Panc1 (cell line): ENCODE measurements around the gene ABCC3. TPM values are rescaled to one million over a fixed set of nuclear protein-coding genes. Genes with fewer than 3 reads are reported as not detected.
A peak's percentile ranks its signal among the peaks of the same experiment; 100 is the strongest.

Source experiments
- ATAC-seq: fragments of 200-7000 bp; cut with Tn5 transposase; 2 replicates; pipeline ENCODE4 v1.9.1; 2020; ENCODE audit warnings: mild to moderate bottlenecking, moderate library complexity
- BruUV-seq: library from RNA; stranded (reverse); fragments of 400-500 nt; replicated peaks from 2 replicates; lab custom pipeline; 2021; lab: Mats Ljungman, UMichigan
- CTCF ChIA-PET: fragments of 300-600 bp; sonication (Branson Sonifier 250); formaldehyde crosslinking; loops from one replicate; lab custom pipeline; 2022; ENCODE audit warnings: antibody characterized with exemption; lab: Charles Lee
- POLR2A ChIA-PET: fragments of 300-600 bp; sonication (Branson Sonifier 250); formaldehyde crosslinking; loops from one replicate; lab custom pipeline; 2022; ENCODE audit warnings: antibody characterized with exemption; lab: Charles Lee
- DNase-seq: peaks from one replicate; pipeline ENCODE4 v3.0.0-alpha.2; 2010; ENCODE audit warnings: low read depth, low spot score
- H3K27ac ChIP-seq: 2 replicates; pipeline ENCODE4 v1.5.1; 2011; ENCODE audit warnings: mild to moderate bottlenecking, low read length, inconsistent platforms
- H3K27me3 ChIP-seq: fragments of 200-500 bp; sonication (Bioruptor generic); 2 replicates; pipeline ENCODE4 v1.6.0; 2014; ENCODE audit warnings: low read length, inconsistent platforms; ENCODE audit not compliant: control insufficient read depth, insufficient read depth
- H3K36me3 ChIP-seq: fragments of 200-500 bp; sonication (Bioruptor generic); 2 replicates; pipeline ENCODE4 v1.5.1; 2014; ENCODE audit warnings: inconsistent platforms, mild to moderate bottlenecking, low read length, moderate library complexity; ENCODE audit not compliant: control insufficient read depth, insufficient read depth
- H3K4me1 ChIP-seq: 2 replicates; pipeline ENCODE4 v1.5.1; 2011; ENCODE audit warnings: inconsistent platforms, mild to moderate bottlenecking, low read length, moderate library complexity; ENCODE audit not compliant: control insufficient read depth, insufficient read depth
- H3K4me3 ChIP-seq, 2 experiments: 2 replicates each; pipeline ENCODE4 v1.5.1; 2011 to 2012; ENCODE audit warnings: low read depth in 2 of 2, low read length in 2 of 2, mild to moderate bottlenecking in 2 of 2, inconsistent platforms in 1 of 2, moderate library complexity in 1 of 2
- H3K9me3 ChIP-seq: fragments of 200-500 bp; sonication (Bioruptor generic); 2 replicates; pipeline ENCODE4 v1.5.1; 2014; ENCODE audit warnings: low read depth, mild to moderate bottlenecking, inconsistent platforms, low read length, moderate library complexity; ENCODE audit not compliant: control insufficient read depth, insufficient read depth
- CTCF ChIP-seq: fragments of 450-650 bp; IDR thresholded peaks from 2 replicates; pipeline ENCODE4 v1.5.1; 2017; ENCODE audit warnings: mild to moderate bottlenecking
- POLR2AphosphoS5 ChIP-seq: IDR thresholded peaks from 2 replicates; pipeline ENCODE4 v1.6.1; 2012; ENCODE audit warnings: mild to moderate bottlenecking, low read depth, low read length, moderate library complexity
- SIN3A ChIP-seq: IDR thresholded peaks from 2 replicates; pipeline ENCODE4 v1.6.1; 2012; ENCODE audit warnings: low read depth, mild to moderate bottlenecking, low read length, moderate library complexity, borderline replicate concordance; ENCODE audit not compliant: insufficient read depth
- TCF7L2 ChIP-seq: IDR thresholded peaks from 2 replicates; pipeline ENCODE4 v1.6.1; 2011; ENCODE audit warnings: mild to moderate bottlenecking, low read depth, low read length, inconsistent platforms
- in situ Hi-C: cut with HindIII; loops from 2 replicates; pipeline ENCODE4 v1.10.0; 2016; ENCODE audit warnings: low sequenced_read_pairs, low pct_unique_long_range_greater_than_20kb
- intact Hi-C: fragments of 100-400 bp; cut with micrococcal nuclease; formaldehyde crosslinking; loops from one replicate; pipeline ENCODE4 v1.10.0; 2022; ENCODE audit not compliant: unreplicated experiment
- total RNA-seq: library from RNA; stranded (reverse); gene quantifications from one replicate; pipeline ENCODE4 v1.2.1, GENCODE V29; 2021; ENCODE audit not compliant: unreplicated experiment
- TF ChIP-seq, protein P1 (sequence below), 2 experiments: IDR thresholded peaks; 2 replicates each; pipeline ENCODE4 v1.6.1; 2011 to 2012; ENCODE audit warnings: low read depth in 2 of 2, control low read depth in 1 of 2, low read length in 1 of 2, mild to moderate bottlenecking in 1 of 2, moderate library complexity in 1 of 2; ENCODE audit not compliant: insufficient read depth in 1 of 2

The ABCC3 gene
- total RNA-seq, 1 experiment from 2014 or later = 128 TPM

GRCh38 chr17:50689956-50690886 is 55.5 kb downstream of the ABCC3 start:
- BruUV-seq = no TSS peak
- CTCF ChIA-PET = no interaction called here
- in situ Hi-C loops (no loop called here), intact Hi-C loops (loop anchor here (5.0 kb wide), 1 partner anchor 208 kb away; no protein-coding TSS in a partner anchor)
- H3K36me3 ChIP-seq = peaks cover 7% of the 10 kb centered on the region
- peak overlapping the region; percentile 29 for H3K27ac ChIP-seq
- no peaks in the 10 kb centered on the region for H3K27me3 ChIP-seq
- no peak overlapping the region for H3K4me3 ChIP-seq
- H3K9me3 ChIP-seq = no peaks in the 10 kb centered on the region
- POLR2A ChIA-PET = no interaction called here
- ATAC-seq (peak; percentile 31), DNase-seq (no peak)
- peaks cover 81% of the 10 kb centered on the region for H3K4me1 ChIP-seq
- TF ChIP-seq TCF7L2 (no peak), POLR2AphosphoS5 (no peak)

DNA sequence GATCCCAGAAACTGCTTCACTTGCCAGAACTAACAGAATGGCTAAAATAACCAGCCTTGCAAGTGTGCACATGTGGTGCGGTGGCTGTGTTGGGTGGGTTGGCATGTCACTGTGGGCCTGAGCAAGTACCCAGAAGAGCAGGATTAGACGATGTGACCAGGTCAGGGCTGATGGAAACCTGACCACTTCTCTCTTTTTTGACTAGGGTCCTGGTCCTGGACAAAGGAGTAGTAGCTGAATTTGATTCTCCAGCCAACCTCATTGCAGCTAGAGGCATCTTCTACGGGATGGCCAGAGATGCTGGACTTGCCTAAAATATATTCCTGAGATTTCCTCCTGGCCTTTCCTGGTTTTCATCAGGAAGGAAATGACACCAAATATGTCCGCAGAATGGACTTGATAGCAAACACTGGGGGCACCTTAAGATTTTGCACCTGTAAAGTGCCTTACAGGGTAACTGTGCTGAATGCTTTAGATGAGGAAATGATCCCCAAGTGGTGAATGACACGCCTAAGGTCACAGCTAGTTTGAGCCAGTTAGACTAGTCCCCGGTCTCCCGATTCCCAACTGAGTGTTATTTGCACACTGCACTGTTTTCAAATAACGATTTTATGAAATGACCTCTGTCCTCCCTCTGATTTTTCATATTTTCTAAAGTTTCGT is 56.3 kb downstream of the ABCC3 start:
- Histone ChIP-seq H3K27me3 (no peaks in the 10 kb centered on the region), H3K9me3 (no peaks in the 10 kb centered on the region), H3K27ac (peak overlapping the region; percentile 29), H3K4me3 (no peak overlapping the region), H3K36me3 (peaks cover 8% of the 10 kb centered on the region), H3K4me1 (peaks cover 80% of the 10 kb centered on the region)
- TSS peak; percentile 89 for BruUV-seq
- intact Hi-C loops (loop anchor here (5.0 kb wide), 1 partner anchor 209 kb away; no protein-coding TSS in a partner anchor), in situ Hi-C loops (no loop called here)
- TF ChIP-seq TCF7L2 (no peak), SIN3A (no peak), POLR2AphosphoS5 (no peak), CTCF (no peak)
- TF ChIP-seq, protein P1, sequence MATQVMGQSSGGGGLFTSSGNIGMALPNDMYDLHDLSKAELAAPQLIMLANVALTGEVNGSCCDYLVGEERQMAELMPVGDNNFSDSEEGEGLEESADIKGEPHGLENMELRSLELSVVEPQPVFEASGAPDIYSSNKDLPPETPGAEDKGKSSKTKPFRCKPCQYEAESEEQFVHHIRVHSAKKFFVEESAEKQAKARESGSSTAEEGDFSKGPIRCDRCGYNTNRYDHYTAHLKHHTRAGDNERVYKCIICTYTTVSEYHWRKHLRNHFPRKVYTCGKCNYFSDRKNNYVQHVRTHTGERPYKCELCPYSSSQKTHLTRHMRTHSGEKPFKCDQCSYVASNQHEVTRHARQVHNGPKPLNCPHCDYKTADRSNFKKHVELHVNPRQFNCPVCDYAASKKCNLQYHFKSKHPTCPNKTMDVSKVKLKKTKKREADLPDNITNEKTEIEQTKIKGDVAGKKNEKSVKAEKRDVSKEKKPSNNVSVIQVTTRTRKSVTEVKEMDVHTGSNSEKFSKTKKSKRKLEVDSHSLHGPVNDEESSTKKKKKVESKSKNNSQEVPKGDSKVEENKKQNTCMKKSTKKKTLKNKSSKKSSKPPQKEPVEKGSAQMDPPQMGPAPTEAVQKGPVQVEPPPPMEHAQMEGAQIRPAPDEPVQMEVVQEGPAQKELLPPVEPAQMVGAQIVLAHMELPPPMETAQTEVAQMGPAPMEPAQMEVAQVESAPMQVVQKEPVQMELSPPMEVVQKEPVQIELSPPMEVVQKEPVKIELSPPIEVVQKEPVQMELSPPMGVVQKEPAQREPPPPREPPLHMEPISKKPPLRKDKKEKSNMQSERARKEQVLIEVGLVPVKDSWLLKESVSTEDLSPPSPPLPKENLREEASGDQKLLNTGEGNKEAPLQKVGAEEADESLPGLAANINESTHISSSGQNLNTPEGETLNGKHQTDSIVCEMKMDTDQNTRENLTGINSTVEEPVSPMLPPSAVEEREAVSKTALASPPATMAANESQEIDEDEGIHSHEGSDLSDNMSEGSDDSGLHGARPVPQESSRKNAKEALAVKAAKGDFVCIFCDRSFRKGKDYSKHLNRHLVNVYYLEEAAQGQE (IDR thresholded peaks at IDR 0.05; ENCODE audit: insufficient read depth in 1 of 2, low read depth in 2 of 2, low read length in 1 of 2) = no peak
- ATAC-seq (no peak), DNase-seq (no peak)
- POLR2A ChIA-PET = interaction anchor here (0.6 kb wide), 2 partner anchors 60 to 175 kb away, joined by 3 to 4 read pairs; no protein-coding TSS in a partner anchor
- CTCF ChIA-PET = interaction anchor here (0.6 to 0.8 kb wide), 2 partner anchors 68 to 83 kb away, joined by 3 to 13 read pairs; no protein-coding TSS in a partner anchor
